Activated T-cell treated with anti-CD3 and anti-CD28 coated beads, Interleukin-2, amount 50 U/mL, for 1 hour (primary cell): ENCODE data around the gene MANBA.

Experiments used
- DNase-seq: peaks from one replicate; pipeline ENCODE4 v3.0.0-alpha.2; 2020

MANBA gene

DNA sequence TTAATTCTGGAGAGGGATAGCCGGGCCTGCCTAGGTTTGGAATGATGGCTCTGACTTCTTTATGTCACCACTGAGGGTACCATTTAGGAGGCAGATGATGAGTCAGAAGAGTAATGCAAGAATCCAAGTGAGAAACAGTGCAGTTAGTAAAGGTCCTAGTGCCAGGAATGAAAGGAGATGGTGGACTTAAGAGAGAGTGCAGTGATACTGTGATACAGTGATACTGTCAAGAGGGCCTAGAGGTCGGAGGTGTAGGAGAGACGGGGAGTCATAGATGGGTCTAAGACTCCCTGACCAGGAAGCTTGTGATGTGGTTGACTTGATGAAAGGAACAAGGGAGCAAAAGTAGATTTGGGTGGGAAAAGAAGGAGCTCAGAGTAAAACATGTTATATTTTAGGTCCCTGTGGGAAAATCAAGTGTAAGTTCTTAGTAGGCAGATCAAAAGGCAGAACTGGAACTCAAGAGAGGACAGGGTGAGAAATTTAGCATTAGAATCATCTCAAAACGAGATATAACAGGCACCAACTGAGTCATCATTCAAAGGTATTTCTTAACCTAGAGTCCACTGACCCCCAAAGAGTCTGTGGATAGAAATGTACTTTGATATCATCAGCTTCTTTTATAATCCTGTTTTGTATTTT lies 174.6 kb downstream of the MANBA start:
- no peak for DNase-seq

GRCh38 chr4:102585329-102585728 lies 175.4 kb downstream of the MANBA start:
- no peak for DNase-seq

DNA sequence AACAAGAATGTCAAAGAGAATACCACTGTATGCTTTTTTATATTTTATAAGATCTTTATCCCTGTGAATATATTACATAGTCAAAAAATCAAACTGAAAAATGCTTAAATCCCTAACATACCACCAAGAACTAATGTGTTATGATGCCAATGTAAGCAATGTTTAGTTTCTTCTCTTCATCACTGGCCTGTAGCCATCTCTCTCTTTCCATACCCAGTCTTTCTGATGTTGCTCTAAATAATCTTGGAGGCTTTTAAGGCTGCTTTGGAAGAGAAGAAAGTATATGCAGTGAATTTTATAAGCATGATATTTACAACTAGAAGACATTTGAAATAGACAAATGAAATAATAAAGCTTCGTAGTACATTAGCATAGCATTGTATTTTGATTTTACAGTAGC lies 176.7 kb downstream of the MANBA start:
- DNase-seq: no peak
